Adrenal gland (tissue), 12 donors: Measurements from ENCODE around the gene SVOP. TPM values are rescaled to one million over a fixed set of nuclear protein-coding genes. Genes with fewer than 3 reads are reported as not detected.
"Not testable (repeated sequence)": the region's sequence is repeated elsewhere in the genome, so short reads cannot be mapped to it uniquely, and the experiment has no call there.

Experiments
- DNase-seq, 7 donors: peaks; one replicate each; pipeline ENCODE4 v3.0.0-alpha.2; 2019 to 2020
- H3K27ac ChIP-seq, 5 donors: fragments of 200-600 bp; sonication (generic) in 4 of 5; 1 replicate in 3 of 5; 2 replicates in 2 of 5; pipeline versions ENCODE4 v1.5.1 to v1.8.0; 2016 to 2020; ENCODE audit warnings: mild to moderate bottlenecking in 1 of 5
- H3K27me3 ChIP-seq: fragments of 200-600 bp; 2 replicates; pipeline ENCODE4 v1.8.0; 2021
- H3K36me3 ChIP-seq, 2 donors: fragments of 200-600 bp; replicated peaks in 1 of 2; 1 replicate in 1 of 2; 2 replicates in 1 of 2; pipeline versions ENCODE4 v1.5.1 to v1.8.0; 2018 to 2022
- H3K4me1 ChIP-seq, 2 donors: fragments of 200-600 bp; replicated peaks in 1 of 2; 1 replicate in 1 of 2; 2 replicates in 1 of 2; pipeline versions ENCODE4 v1.5.1 to v1.8.0; 2018 to 2021
- H3K4me3 ChIP-seq, 4 donors: fragments of 200-600 bp; sonication (generic) in 3 of 4; one replicate each; pipeline ENCODE4 v1.5.1; 2016 to 2018
- H3K9me3 ChIP-seq, 3 donors: fragments of 200-600 bp; sonication (generic) in 1 of 3; replicated peaks in 1 of 3; 1 replicate in 2 of 3; 2 replicates in 1 of 3; pipeline versions ENCODE4 v1.5.1 to v1.8.0; 2016 to 2021
- POLR2A ChIP-seq, 2 donors: fragments of 450-650 bp; IDR thresholded peaks; one replicate each; pipeline ENCODE4 v1.6.1; 2017; ENCODE audit warnings: antibody characterized with exemption in 2 of 2, mild to moderate bottlenecking in 2 of 2, moderate library complexity in 1 of 2
- WGBS, 4 donors: extraction: QIAGEN DNeasy Blood & Tissue Kit in 2 of 4; methylation state at CpG; one replicate each; pipeline versions ENCODE4 v1.1.5 to v1.1.7; 2013 to 2017; 5-methylcytosine and 5-hydroxymethylcytosine counted together
- intact Hi-C, 2 donors: fragments of 100-400 bp; cut with DNase I; formaldehyde crosslinking; loops; one replicate each; pipeline versions ENCODE4 v1.14.1 to v1.15.0; 2022 to 2023
- polyA plus RNA-seq, 3 donors: library from polyadenylated mRNA; stranded (reverse); fragments of 200-250 nt in 2 of 3; fragments of 350-450 nt in 1 of 3; fragmentation: Illumina TruSeq in 1 of 3; extraction: RNeasy Lipid Tissue Mini Kit (QIAGEN cat#74804) in 1 of 3; gene quantifications; one replicate each; pipeline ENCODE4 v1.2.3, GENCODE V29; 2013 to 2014
- total RNA-seq, 9 donors: library from RNA; depleted of rRNA in 4 of 9; stranded (reverse); fragments of >200 nt in 4 of 9; fragments of 120-200 nt in 1 of 9; fragmentation: NEBNext Ultra II Directional in 1 of 9; extraction: Animal tissue kit (Norgen Biotek cat#: 25700) in 1 of 9; gene quantifications; one replicate each; pipeline versions ENCODE4 v1.1.0 to v1.2.4, GENCODE V29; 2013 to 2023
- TF ChIP-seq, protein P1 (sequence below), 6 experiments: fragments of 450-650 bp in 4 of 6; fragments of 200-600 bp in 2 of 6; sonication (generic) in 1 of 6; IDR thresholded peaks; 1 replicate in 5 of 6; 2 replicates in 1 of 6; pipeline versions ENCODE4 v1.5.1 to v1.8.0; 2016 to 2021; ENCODE audit warnings: antibody characterized with exemption in 6 of 6, mild to moderate bottlenecking in 2 of 6, moderate library complexity in 1 of 6
- donor health status: healthy with polysubstance abuse.
- donor health status: Bipolar disorder and iron deficiency.
- donor health status: DM: yes; HTN: yes; CAD: no.
- donor health status: DM: no; HTN: no; CAD: no.
- donor health status: DM: no; HTN: no; CAD: no.
- donor health status: DM: yes; HTN: yes; CAD: no.

The SVOP gene
- total and polyA plus RNA-seq, 12 donors: 0.08 to 2.6 (median 0.98) TPM; not detected in 4

DNA sequence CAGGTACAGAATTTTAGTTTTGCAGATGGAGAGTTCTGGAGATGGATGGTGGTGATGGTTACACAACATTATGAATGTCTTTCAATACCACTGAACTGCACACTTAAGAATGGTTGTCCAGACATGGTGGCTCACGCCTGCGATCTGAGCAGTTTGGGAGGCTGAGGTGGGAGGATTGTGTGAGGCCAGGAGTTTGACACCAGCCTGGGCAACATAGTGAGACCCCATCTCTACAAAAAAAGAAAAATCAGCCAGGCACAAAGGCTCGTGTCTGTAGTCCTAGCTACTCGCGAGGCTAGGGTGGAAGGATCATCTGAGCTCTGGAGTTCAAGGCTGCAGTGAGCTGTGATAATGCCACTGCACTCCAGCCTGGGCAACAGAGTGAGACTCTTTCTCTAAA, 23.4 kb upstream of the SVOP start:
- intact Hi-C loops: no loop called here
- no peak for DNase-seq
- Histone ChIP-seq H3K4me1 (no peaks in the 10 kb centered on the region), H3K36me3 (no peaks in the 10 kb centered on the region), H3K4me3 (no peak overlapping the region), H3K27ac (no peak overlapping the region), H3K9me3 (no peaks in the 10 kb centered on the region), H3K27me3 (no peaks in the 10 kb centered on the region)
- 59 to 72% (median 66%) methylated on average over 5 of the region's 5 CpGs for WGBS, 4 donors
- TF ChIP-seq, protein P1, sequence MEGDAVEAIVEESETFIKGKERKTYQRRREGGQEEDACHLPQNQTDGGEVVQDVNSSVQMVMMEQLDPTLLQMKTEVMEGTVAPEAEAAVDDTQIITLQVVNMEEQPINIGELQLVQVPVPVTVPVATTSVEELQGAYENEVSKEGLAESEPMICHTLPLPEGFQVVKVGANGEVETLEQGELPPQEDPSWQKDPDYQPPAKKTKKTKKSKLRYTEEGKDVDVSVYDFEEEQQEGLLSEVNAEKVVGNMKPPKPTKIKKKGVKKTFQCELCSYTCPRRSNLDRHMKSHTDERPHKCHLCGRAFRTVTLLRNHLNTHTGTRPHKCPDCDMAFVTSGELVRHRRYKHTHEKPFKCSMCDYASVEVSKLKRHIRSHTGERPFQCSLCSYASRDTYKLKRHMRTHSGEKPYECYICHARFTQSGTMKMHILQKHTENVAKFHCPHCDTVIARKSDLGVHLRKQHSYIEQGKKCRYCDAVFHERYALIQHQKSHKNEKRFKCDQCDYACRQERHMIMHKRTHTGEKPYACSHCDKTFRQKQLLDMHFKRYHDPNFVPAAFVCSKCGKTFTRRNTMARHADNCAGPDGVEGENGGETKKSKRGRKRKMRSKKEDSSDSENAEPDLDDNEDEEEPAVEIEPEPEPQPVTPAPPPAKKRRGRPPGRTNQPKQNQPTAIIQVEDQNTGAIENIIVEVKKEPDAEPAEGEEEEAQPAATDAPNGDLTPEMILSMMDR (IDR thresholded peaks at IDR 0.05): no peak
- no peak for TF ChIP-seq POLR2A (IDR thresholded peaks at IDR 0.05)

DNA sequence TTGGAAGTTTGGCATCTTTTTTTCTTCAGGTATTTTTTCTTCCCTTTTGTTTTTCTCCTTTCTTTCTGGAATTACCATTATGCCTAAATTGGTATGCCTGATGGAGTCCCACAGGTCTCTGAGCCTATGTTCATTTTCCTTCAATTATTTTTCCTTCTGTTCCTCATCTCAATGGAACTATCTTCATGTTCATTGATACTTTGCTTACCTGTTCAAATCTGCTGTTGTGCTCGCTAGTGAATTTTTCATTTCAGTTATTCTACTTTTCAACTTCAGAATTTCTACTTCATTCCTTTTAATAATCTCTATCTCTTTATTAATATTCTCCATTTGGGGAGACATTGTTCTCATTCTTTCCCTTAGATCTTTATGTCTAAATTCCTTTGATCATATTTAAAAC, 16.1 kb upstream of the SVOP start:
- Histone ChIP-seq H3K4me1 (no peaks in the 10 kb centered on the region), H3K27ac (no peak overlapping the region), H3K36me3 (no peaks in the 10 kb centered on the region), H3K4me3 (no peak overlapping the region), H3K9me3 (no peaks in the 10 kb centered on the region), H3K27me3 (no peaks in the 10 kb centered on the region)
- intact Hi-C loops: no loop called here
- no peak for TF ChIP-seq POLR2A (IDR thresholded peaks at IDR 0.05)
- TF ChIP-seq, protein P1 (IDR thresholded peaks at IDR 0.05): no peak
- DNase-seq: no peak
- WGBS, 4 donors: 0 to 76% (median 67%) methylated on average over 1 of the region's 1 CpG

DNA sequence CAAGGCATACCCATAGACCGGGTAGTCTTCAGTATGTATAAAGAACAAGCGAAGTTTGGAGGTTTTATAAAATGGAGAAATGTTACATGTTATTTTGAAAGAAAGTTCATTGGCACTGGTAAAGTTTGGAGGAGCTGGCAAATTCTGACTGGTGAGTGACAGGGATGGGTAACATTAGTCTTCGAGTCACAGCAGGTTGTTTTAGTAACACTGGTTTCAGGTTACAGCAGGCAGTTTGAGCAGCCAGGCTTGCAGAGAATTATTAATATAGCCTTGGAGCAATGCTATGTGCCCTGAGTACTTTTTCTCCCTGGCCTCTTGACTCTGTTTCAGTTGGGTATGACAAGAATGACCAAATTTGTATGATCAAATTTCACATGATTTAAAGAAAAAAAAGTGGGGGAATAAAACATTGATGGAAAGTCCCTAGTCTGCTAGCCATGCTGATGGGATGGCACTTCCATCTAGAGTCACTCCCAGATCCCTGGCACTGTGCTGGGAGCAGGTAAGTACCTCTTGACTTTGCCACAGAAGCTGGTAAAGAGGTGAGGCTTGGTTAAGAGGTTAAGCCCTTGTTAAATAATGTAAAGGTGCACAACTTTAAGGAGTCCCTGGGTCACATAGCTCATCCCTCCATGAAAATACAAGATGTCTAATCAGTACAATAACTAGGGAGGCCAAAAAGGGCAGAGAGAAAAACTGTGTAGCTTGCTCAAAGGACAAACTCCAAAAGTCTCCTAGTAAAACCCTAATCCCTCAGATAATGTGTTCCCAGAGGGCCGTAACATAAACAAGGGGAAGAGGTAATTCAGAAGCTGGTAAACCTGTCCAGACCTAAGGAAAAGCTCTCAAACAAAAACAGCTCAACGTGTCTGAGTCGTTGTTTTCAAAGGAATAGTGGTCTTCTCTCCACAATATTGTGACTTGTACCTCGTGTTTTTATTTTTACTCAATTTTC, 12.7 kb upstream of the SVOP start:
- Histone ChIP-seq H3K27me3 (no peaks in the 10 kb centered on the region), H3K27ac (no peak overlapping the region), H3K4me3 (no peak overlapping the region), H3K9me3 (no peaks in the 10 kb centered on the region), H3K36me3 (no peaks in the 10 kb centered on the region), H3K4me1 (no peaks in the 10 kb centered on the region)
- WGBS, 4 donors: 43 to 56% (median 47%) methylated on average over 7 of the region's 7 CpGs
- intact Hi-C loops: no loop called here
- DNase-seq: no peak
- no peak for TF ChIP-seq POLR2A (IDR thresholded peaks at IDR 0.05)
- TF ChIP-seq, protein P1 (IDR thresholded peaks at IDR 0.05): no peak

DNA sequence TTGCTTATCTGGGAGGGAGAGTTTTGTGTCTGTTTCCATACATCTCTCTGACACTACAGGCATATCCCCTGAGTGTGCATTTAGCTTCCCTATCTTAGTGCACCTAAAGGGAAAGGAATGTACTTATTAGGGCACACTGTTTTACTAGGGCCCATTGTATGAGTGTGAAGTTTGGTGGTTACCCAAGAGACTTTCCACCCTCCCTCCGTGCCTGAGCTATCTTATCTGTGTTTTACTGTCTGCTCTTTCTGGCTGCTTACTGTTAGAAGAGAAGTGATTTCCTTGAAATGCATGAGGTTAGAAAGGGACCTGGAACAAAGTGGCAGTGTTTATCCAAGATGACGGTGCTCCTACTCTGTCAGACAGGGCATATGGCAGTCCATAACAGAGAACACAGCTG, 8.5 kb upstream of the SVOP start:
- Histone ChIP-seq H3K9me3 (no peaks in the 10 kb centered on the region), H3K27ac (no peak overlapping the region), H3K4me3 (no peak overlapping the region), H3K27me3 (no peaks in the 10 kb centered on the region), H3K36me3 (no peaks in the 10 kb centered on the region), H3K4me1 (no peaks in the 10 kb centered on the region)
- no peak for DNase-seq
- intact Hi-C loops: no loop called here
- 50 to 66% (median 57%) methylated on average over 2 of the region's 2 CpGs for WGBS, 4 donors
- TF ChIP-seq, protein P1 (IDR thresholded peaks at IDR 0.05): no peak
- no peak for TF ChIP-seq POLR2A (IDR thresholded peaks at IDR 0.05)

DNA sequence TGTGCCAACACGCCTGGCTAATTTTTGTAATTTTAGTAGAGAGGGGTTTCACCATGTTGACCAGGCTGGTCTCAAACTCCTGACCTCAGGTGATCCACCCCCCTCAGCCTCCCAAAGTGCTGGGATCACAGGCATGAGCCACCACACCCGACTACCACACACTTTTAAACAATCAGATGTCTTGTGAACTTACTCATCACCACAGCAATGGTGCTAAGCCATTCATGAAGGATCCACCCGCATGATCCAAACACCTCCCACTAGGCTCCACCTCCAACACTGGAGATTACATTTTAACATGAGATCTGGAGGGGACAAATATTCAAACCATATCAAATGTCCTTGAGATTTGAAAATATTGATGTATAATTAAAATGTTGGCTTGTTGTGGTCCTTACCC, 7.8 kb upstream of the SVOP start:
- H3K4me3 ChIP-seq, H3K27me3 ChIP-seq, H3K27ac ChIP-seq, H3K4me1 ChIP-seq, DNase-seq, H3K9me3 ChIP-seq, H3K36me3 ChIP-seq, intact Hi-C loops: not testable (repeated sequence)
- WGBS, 4 donors: 31 to 62% (median 40%) methylated on average over 3 of the region's 3 CpGs
